ENCODE measurements around the gene MT1F.
"Not testable (repeated sequence)": the region's sequence is repeated elsewhere in the genome, so short reads cannot be mapped to it uniquely, and the experiment has no call there.

MT1F gene

DNA sequence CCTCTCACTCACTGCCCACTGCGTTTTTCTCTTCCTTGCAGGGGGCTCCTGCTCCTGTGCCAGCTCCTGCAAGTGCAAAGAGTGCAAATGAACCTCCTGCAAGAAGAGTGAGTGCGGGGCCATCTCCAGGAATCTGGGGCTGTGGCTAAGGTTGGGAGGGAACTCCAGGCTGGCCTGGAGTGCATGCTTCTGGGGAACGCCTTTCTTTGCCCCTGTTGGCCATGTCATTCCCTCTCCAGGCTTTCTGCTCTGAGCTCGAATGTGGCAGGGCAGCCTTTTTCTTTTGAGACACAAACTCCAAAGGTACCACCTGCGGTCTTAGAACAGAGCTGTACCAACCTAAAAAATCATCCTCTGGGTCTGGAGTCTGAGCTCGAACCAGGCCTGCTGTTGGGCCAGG, 39.6 kb upstream of the MT1F start:
- H3K4me3 ChIP-seq (ENCODE audit: low read depth, low read length): no peak overlapping the region
- DNase-seq (ENCODE audit: low read depth): no peak
- TF ChIP-seq, protein P1, sequence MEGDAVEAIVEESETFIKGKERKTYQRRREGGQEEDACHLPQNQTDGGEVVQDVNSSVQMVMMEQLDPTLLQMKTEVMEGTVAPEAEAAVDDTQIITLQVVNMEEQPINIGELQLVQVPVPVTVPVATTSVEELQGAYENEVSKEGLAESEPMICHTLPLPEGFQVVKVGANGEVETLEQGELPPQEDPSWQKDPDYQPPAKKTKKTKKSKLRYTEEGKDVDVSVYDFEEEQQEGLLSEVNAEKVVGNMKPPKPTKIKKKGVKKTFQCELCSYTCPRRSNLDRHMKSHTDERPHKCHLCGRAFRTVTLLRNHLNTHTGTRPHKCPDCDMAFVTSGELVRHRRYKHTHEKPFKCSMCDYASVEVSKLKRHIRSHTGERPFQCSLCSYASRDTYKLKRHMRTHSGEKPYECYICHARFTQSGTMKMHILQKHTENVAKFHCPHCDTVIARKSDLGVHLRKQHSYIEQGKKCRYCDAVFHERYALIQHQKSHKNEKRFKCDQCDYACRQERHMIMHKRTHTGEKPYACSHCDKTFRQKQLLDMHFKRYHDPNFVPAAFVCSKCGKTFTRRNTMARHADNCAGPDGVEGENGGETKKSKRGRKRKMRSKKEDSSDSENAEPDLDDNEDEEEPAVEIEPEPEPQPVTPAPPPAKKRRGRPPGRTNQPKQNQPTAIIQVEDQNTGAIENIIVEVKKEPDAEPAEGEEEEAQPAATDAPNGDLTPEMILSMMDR (IDR thresholded peaks at IDR 0.05; ENCODE audit: low read depth, low read length, missing control alignments): no peak

DNA sequence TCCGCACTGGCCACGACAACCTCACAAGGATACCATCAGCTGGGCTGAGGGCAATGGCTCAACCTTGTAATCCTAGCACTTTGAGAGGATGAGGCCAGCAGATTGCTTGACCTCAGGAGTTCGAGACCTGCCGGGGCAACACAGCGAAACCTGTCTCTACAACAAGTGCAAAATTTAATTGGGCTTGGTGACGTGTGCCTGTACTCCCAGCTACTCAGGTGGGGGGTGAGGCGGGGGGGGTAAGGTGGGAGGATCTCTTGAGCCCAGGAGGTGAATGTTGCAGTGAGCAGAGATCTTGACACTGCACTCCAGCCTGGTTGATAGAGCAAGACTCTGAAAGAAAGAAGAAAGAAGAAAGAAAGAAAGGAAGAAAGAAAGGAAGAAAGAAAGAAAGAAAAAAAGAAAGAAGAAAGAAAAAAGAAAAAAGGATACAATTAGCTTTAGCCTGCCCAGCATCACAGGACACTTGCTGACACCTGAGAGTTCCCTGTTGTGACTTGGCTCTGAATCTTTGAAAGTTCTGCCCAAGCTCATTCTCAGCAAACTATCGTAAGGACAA, 37.3 kb upstream of the MT1F start:
- DNase-seq (ENCODE audit: low read depth): no peak
- no peak overlapping the region for H3K4me3 ChIP-seq (ENCODE audit: low read depth, low read length)
- TF ChIP-seq, protein P1 (IDR thresholded peaks at IDR 0.05; ENCODE audit: low read depth, low read length, missing control alignments): no peak

DNA sequence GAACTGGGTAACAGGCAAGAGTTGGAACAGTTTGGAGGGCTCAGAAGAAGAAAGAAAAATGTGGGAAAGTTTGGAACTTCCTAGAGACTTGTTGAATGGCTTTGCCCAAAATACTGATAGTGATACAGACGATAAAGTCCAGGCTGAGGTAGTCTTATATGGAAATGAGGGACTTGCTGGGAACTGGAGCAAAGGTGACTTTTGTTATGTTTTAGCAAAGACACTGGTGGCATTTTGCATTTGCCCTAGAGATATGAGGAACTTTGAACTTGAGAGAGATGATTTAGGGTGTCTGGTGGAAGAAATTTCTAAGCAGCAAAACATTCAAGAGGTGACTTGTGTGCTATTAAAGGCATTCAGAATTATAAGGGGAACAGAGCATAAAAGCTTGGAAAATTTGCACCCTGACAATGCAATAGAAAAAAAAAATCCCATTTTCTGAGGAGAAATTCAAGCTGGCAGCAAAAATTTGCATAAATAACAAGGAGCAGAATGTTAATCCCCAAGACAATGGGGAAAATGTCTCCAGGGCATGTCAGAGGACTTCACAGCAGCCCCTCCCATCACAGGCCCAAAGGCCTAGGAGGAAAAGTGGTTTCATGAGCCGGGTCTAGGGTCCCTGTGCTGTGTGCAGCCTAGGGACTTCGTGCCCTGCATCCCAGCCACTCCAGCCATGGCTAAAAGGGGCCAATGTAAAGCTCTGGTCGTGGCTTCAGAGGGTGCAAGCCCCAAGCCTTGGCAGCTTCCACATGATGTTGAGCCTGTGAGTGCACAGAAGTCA, 35.9 kb upstream of the MT1F start:
- not testable (repeated sequence) for DNase-seq (ENCODE audit: low read depth); H3K4me3 ChIP-seq (ENCODE audit: low read depth, low read length)

DNA sequence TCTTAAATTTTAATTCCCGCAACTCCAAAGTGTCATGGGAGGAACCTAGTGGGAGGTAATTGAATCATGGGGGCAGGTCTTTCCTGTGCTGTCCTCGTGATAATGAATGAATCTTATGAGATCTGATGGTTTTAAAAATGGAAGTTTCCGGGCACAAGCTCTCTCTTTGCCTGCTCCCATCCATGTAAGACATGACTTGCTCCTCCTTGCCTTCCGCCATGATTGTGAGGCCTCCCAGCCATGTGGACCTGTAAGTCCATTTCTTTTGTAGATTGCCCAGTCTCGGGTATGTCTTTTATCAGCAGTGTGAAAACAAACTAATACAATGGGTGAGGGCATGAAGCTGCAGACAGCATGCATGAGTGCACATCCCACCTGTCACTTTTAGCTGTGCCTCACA, 34.6 kb upstream of the MT1F start:
- H3K4me3 ChIP-seq (ENCODE audit: low read depth, low read length); DNase-seq (ENCODE audit: low read depth): not testable (repeated sequence)

DNA sequence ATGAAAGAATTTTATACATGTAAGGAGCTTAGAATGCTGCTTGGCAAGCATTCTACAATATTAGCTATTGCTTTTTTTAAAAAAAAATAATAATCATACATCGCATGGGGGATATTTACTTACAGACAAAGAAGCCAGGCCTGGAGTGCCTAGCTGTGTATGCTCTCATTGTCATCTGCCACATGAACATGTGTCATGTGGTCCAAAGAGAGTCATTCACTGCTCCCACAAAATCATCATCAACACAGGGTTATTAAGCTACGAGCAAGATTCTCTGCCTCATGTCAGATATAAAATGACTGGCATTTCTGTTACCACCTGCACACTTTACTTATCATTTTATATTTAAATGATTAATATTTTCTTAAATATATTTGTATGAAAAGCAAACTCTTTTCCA, 34.1 kb upstream of the MT1F start:
- TF ChIP-seq, protein P1 (IDR thresholded peaks at IDR 0.05; ENCODE audit: low read depth, low read length, missing control alignments): no peak
- DNase-seq (ENCODE audit: low read depth): no peak
- no peak overlapping the region for H3K4me3 ChIP-seq (ENCODE audit: low read depth, low read length)

DNA sequence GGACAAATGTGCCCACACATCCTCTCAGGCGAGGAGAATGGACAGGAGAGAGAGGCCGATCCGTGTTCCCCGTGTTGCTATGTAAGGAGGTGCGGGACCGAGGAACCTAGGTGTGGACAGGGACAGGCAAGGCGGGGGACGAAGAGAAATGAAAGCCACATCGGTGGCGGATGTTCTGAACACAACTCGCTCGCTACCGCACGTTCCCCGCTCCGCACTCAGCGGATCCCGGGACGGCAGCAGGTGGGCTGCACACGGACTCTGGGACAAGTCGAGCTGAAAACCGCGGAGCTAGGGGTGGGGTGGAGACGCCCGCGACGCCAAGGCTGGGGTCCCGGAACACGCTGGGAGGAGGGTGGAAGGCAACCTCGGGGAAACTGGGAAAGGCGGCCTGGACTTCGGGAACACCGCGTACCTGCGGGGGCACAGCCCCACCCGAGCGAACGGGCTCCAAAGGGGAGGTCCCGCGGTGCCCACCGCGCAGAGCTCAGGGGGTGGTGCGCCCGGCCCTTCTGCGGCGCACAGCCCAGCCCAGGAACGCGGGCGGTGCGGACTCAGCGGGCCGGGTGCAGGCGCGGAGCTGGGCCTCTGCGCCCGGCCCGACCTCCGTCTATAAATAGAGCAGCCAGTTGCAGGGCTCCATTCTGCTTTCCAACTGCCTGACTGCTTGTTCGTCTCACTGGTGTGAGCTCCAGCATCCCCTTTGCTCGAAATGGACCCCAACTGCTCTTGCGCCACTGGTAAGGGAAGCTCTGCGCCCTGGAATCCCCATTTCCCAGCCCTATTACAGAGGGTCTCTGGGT, 32.4 kb upstream of the MT1F start, which contains the start of gene MT1E:
MT1E (plus strand) TSS at position 642 of the 803 bp plus-strand sequence; CDS start at position 713, 71 bp downstream.
- DNase-seq (ENCODE audit: low read depth): no peak
- H3K4me3 ChIP-seq (ENCODE audit: low read depth, low read length): no peak within 1 kb of the TSS
- TF ChIP-seq, protein P1 (IDR thresholded peaks at IDR 0.05; ENCODE audit: low read depth, low read length, missing control alignments): no peak

DNA sequence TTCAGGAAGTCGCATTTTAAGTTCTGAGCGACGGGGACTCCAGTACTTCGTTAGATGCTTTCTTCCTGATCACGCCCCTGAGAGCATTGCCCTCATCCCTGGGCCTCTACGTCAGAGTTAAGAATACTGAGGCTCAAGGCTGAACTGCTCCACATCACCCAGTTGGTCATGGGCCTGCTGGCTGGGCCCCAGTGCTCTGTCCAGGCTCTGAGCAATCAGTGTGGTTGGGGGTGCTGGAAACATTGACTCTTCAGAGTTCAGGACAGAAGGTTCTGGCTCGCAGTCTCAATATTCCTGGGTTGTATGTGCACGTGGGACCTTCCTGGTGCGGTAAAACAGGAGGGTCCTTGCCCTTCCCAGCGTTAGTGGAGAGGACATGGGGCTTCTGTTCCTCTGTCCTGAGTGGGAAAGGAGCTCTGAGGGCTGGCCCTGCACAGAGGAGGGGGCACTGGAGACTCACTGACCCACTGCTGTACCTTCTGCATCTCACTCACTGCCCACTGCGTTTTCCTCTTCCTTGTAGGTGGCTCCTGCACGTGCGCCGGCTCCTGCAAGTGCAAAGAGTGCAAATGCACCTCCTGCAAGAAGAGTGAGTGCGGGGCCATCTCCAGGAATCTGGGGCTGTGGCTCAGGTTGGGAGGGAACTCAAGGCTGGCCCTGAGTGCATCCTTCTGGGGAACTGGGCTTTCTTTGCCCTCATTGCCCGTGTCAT, 31.7 kb upstream of the MT1F start:
- DNase-seq (ENCODE audit: low read depth): no peak
- no peak overlapping the region for H3K4me3 ChIP-seq (ENCODE audit: low read depth, low read length)
- TF ChIP-seq, protein P1 (IDR thresholded peaks at IDR 0.05; ENCODE audit: low read depth, low read length, missing control alignments): no peak
